WI38 (cell line): ENCODE data around the gene USP32.

ENCODE experiments used
- H3K4me3 ChIP-seq: 2 replicates; pipeline ENCODE4 v1.5.1; 2011; ENCODE audit warnings: low read depth, mild to moderate bottlenecking, control low read depth, low read length
- TF ChIP-seq, protein P1 (sequence below): IDR thresholded peaks from 2 replicates; pipeline ENCODE4 v1.5.1; 2012; ENCODE audit warnings: low read depth, mild to moderate bottlenecking, control low read depth, low read length

The USP32 gene

DNA sequence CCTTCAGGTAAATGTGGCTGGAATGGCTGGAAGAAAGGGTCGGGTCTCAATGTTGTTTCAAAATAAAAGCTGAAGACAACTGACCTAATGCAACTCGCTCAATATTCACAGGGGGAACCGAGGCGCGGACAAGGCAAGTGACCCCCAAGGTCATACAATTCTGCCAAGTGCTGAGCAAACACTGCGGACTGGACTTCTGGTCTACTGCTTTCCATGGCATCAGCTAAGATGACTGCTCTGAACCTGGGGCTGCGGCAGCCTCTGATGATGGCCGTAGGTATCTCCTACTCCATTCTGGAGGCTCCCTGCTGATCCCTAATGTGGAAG lies 220.2 kb downstream of the USP32 start:
- TF ChIP-seq, protein P1, sequence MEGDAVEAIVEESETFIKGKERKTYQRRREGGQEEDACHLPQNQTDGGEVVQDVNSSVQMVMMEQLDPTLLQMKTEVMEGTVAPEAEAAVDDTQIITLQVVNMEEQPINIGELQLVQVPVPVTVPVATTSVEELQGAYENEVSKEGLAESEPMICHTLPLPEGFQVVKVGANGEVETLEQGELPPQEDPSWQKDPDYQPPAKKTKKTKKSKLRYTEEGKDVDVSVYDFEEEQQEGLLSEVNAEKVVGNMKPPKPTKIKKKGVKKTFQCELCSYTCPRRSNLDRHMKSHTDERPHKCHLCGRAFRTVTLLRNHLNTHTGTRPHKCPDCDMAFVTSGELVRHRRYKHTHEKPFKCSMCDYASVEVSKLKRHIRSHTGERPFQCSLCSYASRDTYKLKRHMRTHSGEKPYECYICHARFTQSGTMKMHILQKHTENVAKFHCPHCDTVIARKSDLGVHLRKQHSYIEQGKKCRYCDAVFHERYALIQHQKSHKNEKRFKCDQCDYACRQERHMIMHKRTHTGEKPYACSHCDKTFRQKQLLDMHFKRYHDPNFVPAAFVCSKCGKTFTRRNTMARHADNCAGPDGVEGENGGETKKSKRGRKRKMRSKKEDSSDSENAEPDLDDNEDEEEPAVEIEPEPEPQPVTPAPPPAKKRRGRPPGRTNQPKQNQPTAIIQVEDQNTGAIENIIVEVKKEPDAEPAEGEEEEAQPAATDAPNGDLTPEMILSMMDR: no peak
- no peak overlapping the region for H3K4me3 ChIP-seq

DNA sequence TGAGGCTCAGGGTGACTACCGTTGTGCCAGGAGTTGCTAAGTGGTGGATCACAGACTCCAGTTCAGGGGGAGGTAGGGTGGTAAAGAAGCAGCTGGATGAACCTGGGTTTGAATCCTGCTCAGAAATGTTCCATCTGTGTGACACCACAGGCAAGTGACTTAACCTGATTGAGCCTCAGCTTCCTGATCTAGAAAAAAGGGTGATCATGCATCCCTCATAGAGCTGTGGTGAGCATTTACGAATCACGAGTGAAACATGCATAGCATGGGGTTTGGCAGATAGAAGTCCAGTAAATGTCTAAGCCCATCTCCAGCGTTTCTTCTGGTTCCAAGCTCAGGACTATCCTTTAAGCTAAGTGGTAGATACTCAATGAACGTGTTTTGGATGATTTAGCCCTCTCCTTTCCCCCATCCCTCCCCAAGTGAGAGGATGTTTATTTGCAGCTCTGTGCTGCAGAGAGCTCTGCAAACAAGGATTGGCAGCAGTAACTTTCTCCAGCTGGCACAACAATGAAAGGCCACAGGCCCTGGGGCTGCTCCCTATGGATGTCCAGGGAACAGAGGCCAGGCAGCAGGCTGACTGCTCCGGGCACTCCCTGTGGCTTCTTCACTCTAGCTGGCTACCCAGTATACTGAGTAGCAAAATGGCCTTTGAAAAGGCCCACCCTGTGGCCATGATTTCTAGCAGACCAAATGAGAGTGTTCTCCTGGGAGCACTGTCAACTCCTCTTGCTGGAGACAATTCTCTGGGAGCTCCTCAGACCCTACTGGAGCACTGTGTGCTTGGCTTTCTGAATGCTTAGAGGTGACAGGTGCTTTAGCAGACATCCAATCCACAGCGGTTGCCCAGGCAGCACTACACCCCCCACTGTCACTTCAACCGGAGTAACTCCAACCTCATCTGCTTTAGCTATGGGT lies 220.8 kb downstream of the USP32 start:
- TF ChIP-seq, protein P1: no peak
- no peak overlapping the region for H3K4me3 ChIP-seq

DNA sequence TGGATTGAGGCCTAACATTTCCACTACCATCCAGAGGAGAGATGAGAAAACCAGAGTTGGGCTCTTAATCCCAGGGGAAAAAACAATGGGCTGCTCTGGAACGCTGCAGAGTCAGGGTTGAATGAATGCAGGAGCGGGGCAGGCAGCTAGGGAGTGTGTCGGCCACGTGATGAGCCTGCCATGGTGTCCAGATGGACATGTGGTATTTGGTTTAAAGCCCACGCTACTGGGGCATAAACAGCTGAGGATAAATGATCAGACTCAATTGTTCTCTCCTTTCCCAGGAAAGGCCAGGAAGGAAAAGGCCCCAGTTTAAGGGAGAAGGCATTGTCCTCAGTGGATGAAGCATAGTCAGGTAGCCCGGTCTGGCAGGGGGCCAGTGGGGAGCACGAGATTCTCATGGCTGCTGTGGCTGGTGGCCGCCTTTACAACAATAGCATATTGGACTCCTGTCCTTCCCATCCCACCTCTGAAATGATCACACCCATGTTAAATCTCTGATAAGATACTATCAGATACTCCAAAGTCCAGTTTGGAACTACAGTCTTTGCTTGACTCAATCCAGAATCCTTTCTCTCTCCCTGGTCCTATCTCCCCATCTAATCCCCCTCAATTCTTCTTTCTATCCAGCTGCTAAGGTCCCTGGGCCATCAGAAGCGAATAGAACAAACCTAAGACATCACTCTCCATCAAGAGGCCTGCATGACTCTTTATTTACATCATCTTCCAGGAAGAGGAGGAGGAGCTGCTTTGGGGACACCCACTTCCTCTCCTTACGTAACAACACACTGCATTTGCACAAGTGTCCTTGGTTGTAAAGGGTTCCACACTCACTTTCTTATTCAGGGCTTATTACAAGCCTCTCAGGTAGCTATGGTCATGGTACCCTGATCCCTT lies 221.8 kb downstream of the USP32 start:
- TF ChIP-seq, protein P1: no peak
- H3K4me3 ChIP-seq: no peak overlapping the region

DNA sequence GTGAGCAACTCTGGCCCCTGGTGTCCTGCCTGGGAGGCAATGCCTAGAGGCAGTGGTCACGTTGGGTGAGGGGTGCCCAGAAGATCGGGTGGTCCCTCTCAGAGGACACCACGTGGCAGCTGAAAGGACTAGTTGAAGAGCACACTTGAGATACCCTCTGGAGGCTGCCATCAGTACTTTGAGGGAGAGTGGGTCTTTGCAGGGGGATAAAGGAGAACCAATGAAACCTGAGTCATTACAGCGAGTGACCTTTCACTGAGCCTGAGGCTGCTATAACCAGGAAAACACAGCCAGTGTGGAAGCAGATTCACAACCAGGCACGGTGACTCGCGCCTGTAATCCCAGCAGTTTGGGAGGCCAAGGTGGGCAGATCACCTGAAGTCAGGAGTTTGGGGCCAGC lies 223.3 kb downstream of the USP32 start:
- H3K4me3 ChIP-seq: no peak overlapping the region
- TF ChIP-seq, protein P1: no peak

DNA sequence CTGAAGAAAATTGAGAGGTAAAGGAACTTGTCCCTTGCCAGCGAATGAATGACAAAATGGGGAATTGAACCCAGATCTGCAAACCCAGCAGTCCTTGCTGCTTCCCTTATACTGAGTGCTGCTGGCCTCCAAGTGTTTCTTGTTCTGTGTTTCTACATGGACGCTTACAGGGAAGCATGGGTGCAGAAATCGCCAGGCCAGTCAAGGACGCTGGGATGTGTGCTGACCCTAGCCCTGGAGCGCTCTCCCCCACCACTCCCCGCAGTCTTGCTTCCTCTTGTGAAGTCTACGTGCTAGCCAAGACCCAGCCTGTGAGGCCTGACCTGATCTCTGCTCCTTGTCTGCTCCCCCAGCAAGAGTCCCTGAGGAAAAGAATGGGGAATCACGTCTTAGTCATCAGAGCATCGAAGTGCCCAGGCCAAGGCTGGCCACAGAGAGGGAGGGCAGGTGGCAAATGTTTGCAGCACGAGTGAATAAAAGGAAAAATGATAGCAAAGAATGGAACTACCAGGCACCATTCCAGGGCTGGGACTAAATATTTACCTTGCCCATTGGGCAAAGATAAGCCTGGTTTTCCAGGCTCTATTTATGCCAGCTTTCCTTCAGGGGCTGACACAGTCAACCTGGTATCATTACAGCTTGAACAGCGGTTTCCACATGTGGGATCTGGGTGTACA lies 224.7 kb downstream of the USP32 start:
- H3K4me3 ChIP-seq: no peak overlapping the region

DNA sequence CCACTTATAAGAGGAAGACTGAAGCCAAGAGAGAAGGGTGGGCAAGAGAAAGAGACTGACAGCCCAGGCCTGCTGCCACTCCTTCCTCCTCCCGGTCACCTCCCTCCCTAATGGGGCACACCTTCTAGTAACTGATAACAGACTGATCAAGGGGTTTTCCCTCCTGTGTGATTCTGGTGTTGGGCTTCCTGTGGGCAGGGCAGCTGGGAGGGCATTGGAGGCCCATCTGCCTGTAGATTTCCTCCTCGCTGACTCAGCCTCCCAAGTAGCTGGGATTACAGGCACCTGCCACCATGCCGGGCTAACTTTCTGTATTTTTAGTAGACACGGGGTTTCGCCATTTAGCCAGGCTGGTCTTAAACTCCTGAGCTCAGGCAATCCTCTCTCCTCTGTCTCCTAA lies 226.0 kb downstream of the USP32 start:
- TF ChIP-seq, protein P1: no peak
- H3K4me3 ChIP-seq: no peak overlapping the region

More for the DNA sequence above, 224.7 kb downstream of the USP32 start:
- TF ChIP-seq, protein P1: no peak
